HG03460 (cell line): ENCODE data around the gene PYCARD.
"Not testable (repeated sequence)": the region's sequence is repeated elsewhere in the genome, so short reads cannot be mapped to it uniquely, and the experiment has no call there.

ENCODE experiments used
- ATAC-seq: cut with Tn5 transposase; IDR thresholded peaks from one replicate; pipeline ENCODE4 v1.9.1; 2021; ENCODE audit not compliant: unreplicated experiment

Gene PYCARD

GRCh38 chr16:31215287-31216162 is 13.0 kb upstream of the PYCARD start:
- no peak for ATAC-seq

- ATAC-seq: no peak
Observed at GRCh38 chr16:31214708-31215286, 12.2 kb upstream of the PYCARD start.

GRCh38 chr16:31213877-31214707 is 11.5 kb upstream of the PYCARD start, which contains the start of gene TRIM72:
Gene TRIM72 (plus strand): TSS chr16:31214119. CDS start chr16:31214739, 620 bp downstream.
- no peak for ATAC-seq

- no peak for ATAC-seq
Observed at GRCh38 chr16:31213342-31213741, 10.8 kb upstream of the PYCARD start.

- ATAC-seq: no peak
Observed at GRCh38 chr16:31206776-31207175, 4.2 kb upstream of the PYCARD start.

GRCh38 chr16:31204871-31205666 is 2.5 kb upstream of the PYCARD start:
- no peak for ATAC-seq

- peak; percentile 67 for ATAC-seq
Observed at GRCh38 chr16:31201582-31202413, 762 bp downstream of the PYCARD start.

- ATAC-seq: no peak
Observed at GRCh38 chr16:31200821-31201568, 1.6 kb downstream of the PYCARD start.

- ATAC-seq: not testable (repeated sequence)
Observed at GRCh38 chr16:31200111-31200510, 2.4 kb downstream of the PYCARD start.

- ATAC-seq: no peak
Observed at GRCh38 chr16:31199430-31200041, 3.0 kb downstream of the PYCARD start.

- ATAC-seq: no peak
Observed at GRCh38 chr16:31198207-31198882, 4.2 kb downstream of the PYCARD start.

- no peak for ATAC-seq
Observed at GRCh38 chr16:31196324-31197088, 6.1 kb downstream of the PYCARD start.

GRCh38 chr16:31195861-31196260 is 6.7 kb downstream of the PYCARD start:
- not testable (repeated sequence) for ATAC-seq

GRCh38 chr16:31194898-31195297 is 7.7 kb downstream of the PYCARD start:
- no peak for ATAC-seq

GRCh38 chr16:31193874-31194273 is 8.7 kb downstream of the PYCARD start:
- ATAC-seq: no peak

GRCh38 chr16:31192856-31193642 is 9.5 kb downstream of the PYCARD start:
- ATAC-seq: no peak
